ENCODE measurements around the gene CCDC157.
"Not testable (repeated sequence)": the region's sequence is repeated elsewhere in the genome, so short reads cannot be mapped to it uniquely, and the experiment has no call there.

The CCDC157 gene

GRCh38 chr22:30397656-30398635 lies 41.1 kb downstream of the CCDC157 start:
- H3K4me1 ChIP-seq (ENCODE audit: control insufficient read depth in 2 of 2, insufficient read depth in 2 of 2, low read length in 2 of 2): peaks cover 10 to 12% of the 10 kb centered on the region in 2 donors
- no peaks in the 10 kb centered on the region for H3K9me3 ChIP-seq (ENCODE audit: control insufficient read depth in 2 of 2, low read length in 2 of 2)
- H3K27me3 ChIP-seq (ENCODE audit: control insufficient read depth in 2 of 2, insufficient read depth in 2 of 2, low read length in 2 of 2): peaks cover 13 to 17% of the 10 kb centered on the region in 2 donors
- peak overlapping the region; percentile 47 to 63 for H3K4me3 ChIP-seq (ENCODE audit: low read length in 2 of 2)
- peak overlapping the region in 1 of 2 donors; percentile 40 for H3K9ac ChIP-seq (ENCODE audit: low read depth in 1 of 2, low read length in 2 of 2)
- no peak overlapping the region for H3K27ac ChIP-seq (ENCODE audit: low read depth in 2 of 2, low read length in 2 of 2)
- no peaks in the 10 kb centered on the region for H3K36me3 ChIP-seq (ENCODE audit: control insufficient read depth in 2 of 2, insufficient read depth in 2 of 2, low read length in 2 of 2)

GRCh38 chr22:30398685-30399680 lies 42.2 kb downstream of the CCDC157 start:
- Histone ChIP-seq H3K9ac (ENCODE audit: low read depth in 1 of 2, low read length in 2 of 2) (no peak overlapping the region), H3K4me3 (ENCODE audit: low read length in 2 of 2) (no peak overlapping the region), H3K4me1 (ENCODE audit: control insufficient read depth in 2 of 2, insufficient read depth in 2 of 2, low read length in 2 of 2) (peaks cover 10 to 12% of the 10 kb centered on the region in 2 donors), H3K27me3 (ENCODE audit: control insufficient read depth in 2 of 2, insufficient read depth in 2 of 2, low read length in 2 of 2) (peaks cover 13 to 17% of the 10 kb centered on the region in 2 donors), H3K9me3 (ENCODE audit: control insufficient read depth in 2 of 2, low read length in 2 of 2) (no peaks in the 10 kb centered on the region), H3K36me3 (ENCODE audit: control insufficient read depth in 2 of 2, insufficient read depth in 2 of 2, low read length in 2 of 2) (no peaks in the 10 kb centered on the region), H3K27ac (ENCODE audit: low read depth in 2 of 2, low read length in 2 of 2) (no peak overlapping the region)

GRCh38 chr22:30399718-30400117 lies 42.9 kb downstream of the CCDC157 start:
- Histone ChIP-seq H3K36me3 (ENCODE audit: control insufficient read depth in 2 of 2, insufficient read depth in 2 of 2, low read length in 2 of 2) (no peaks in the 10 kb centered on the region), H3K4me1 (ENCODE audit: control insufficient read depth in 2 of 2, insufficient read depth in 2 of 2, low read length in 2 of 2) (peaks cover 10 to 12% of the 10 kb centered on the region in 2 donors), H3K27me3 (ENCODE audit: control insufficient read depth in 2 of 2, insufficient read depth in 2 of 2, low read length in 2 of 2) (peaks cover 13 to 17% of the 10 kb centered on the region in 2 donors), H3K9me3 (ENCODE audit: control insufficient read depth in 2 of 2, low read length in 2 of 2) (no peaks in the 10 kb centered on the region), H3K4me3 (ENCODE audit: low read length in 2 of 2) (no peak overlapping the region), H3K27ac (ENCODE audit: low read depth in 2 of 2, low read length in 2 of 2) (no peak overlapping the region), H3K9ac (ENCODE audit: low read depth in 1 of 2, low read length in 2 of 2) (no peak overlapping the region)

GRCh38 chr22:30400159-30400558 lies 43.4 kb downstream of the CCDC157 start:
- Histone ChIP-seq H3K9ac (ENCODE audit: low read depth in 1 of 2, low read length in 2 of 2) (no peak overlapping the region), H3K27ac (ENCODE audit: low read depth in 2 of 2, low read length in 2 of 2) (no peak overlapping the region), H3K36me3 (ENCODE audit: control insufficient read depth in 2 of 2, insufficient read depth in 2 of 2, low read length in 2 of 2) (no peaks in the 10 kb centered on the region), H3K27me3 (ENCODE audit: control insufficient read depth in 2 of 2, insufficient read depth in 2 of 2, low read length in 2 of 2) (peaks cover 13 to 17% of the 10 kb centered on the region in 2 donors), H3K9me3 (ENCODE audit: control insufficient read depth in 2 of 2, low read length in 2 of 2) (no peaks in the 10 kb centered on the region), H3K4me3 (ENCODE audit: low read length in 2 of 2) (no peak overlapping the region), H3K4me1 (ENCODE audit: control insufficient read depth in 2 of 2, insufficient read depth in 2 of 2, low read length in 2 of 2) (peaks cover 10 to 12% of the 10 kb centered on the region in 2 donors)

GRCh38 chr22:30401024-30401423 lies 44.2 kb downstream of the CCDC157 start:
- not testable (repeated sequence) for H3K4me3 ChIP-seq (ENCODE audit: low read length in 2 of 2); H3K9ac ChIP-seq (ENCODE audit: low read depth in 1 of 2, low read length in 2 of 2); H3K27ac ChIP-seq (ENCODE audit: low read depth in 2 of 2, low read length in 2 of 2); H3K36me3 ChIP-seq (ENCODE audit: control insufficient read depth in 2 of 2, insufficient read depth in 2 of 2, low read length in 2 of 2); H3K9me3 ChIP-seq (ENCODE audit: control insufficient read depth in 2 of 2, low read length in 2 of 2)
- Histone ChIP-seq H3K4me1 (ENCODE audit: control insufficient read depth in 2 of 2, insufficient read depth in 2 of 2, low read length in 2 of 2) (peaks cover 10 to 12% of the 10 kb centered on the region in 2 donors), H3K27me3 (ENCODE audit: control insufficient read depth in 2 of 2, insufficient read depth in 2 of 2, low read length in 2 of 2) (peaks cover 13 to 14% of the 10 kb centered on the region in 2 donors)

- Histone ChIP-seq H3K27me3 (ENCODE audit: control insufficient read depth in 2 of 2, insufficient read depth in 2 of 2, low read length in 2 of 2) (peaks cover 13% of the 10 kb centered on the region in 2 donors), H3K4me1 (ENCODE audit: control insufficient read depth in 2 of 2, insufficient read depth in 2 of 2, low read length in 2 of 2) (peaks cover 6% of the 10 kb centered on the region in 2 donors), H3K4me3 (ENCODE audit: low read length in 2 of 2) (no peak overlapping the region), H3K9ac (ENCODE audit: low read depth in 1 of 2, low read length in 2 of 2) (no peak overlapping the region), H3K36me3 (ENCODE audit: control insufficient read depth in 2 of 2, insufficient read depth in 2 of 2, low read length in 2 of 2) (peaks cover 0 to under 1% of the 10 kb centered on the region in 2 donors), H3K27ac (ENCODE audit: low read depth in 2 of 2, low read length in 2 of 2) (no peak overlapping the region), H3K9me3 (ENCODE audit: control insufficient read depth in 2 of 2, low read length in 2 of 2) (no peaks in the 10 kb centered on the region)
These were observed 45.4 kb downstream of the CCDC157 start for GRCh38 chr22:30402028-30402765.

GRCh38 chr22:30402766-30403104 lies 45.9 kb downstream of the CCDC157 start:
- not testable (repeated sequence) for H3K9ac ChIP-seq (ENCODE audit: low read depth in 1 of 2, low read length in 2 of 2); H3K9me3 ChIP-seq (ENCODE audit: control insufficient read depth in 2 of 2, low read length in 2 of 2); H3K27ac ChIP-seq (ENCODE audit: low read depth in 2 of 2, low read length in 2 of 2); H3K4me1 ChIP-seq (ENCODE audit: control insufficient read depth in 2 of 2, insufficient read depth in 2 of 2, low read length in 2 of 2); H3K27me3 ChIP-seq (ENCODE audit: control insufficient read depth in 2 of 2, insufficient read depth in 2 of 2, low read length in 2 of 2); H3K4me3 ChIP-seq (ENCODE audit: low read length in 2 of 2); H3K36me3 ChIP-seq (ENCODE audit: control insufficient read depth in 2 of 2, insufficient read depth in 2 of 2, low read length in 2 of 2)

- H3K4me3 ChIP-seq (ENCODE audit: low read length in 2 of 2): no peak overlapping the region
- H3K9ac ChIP-seq (ENCODE audit: low read depth in 1 of 2, low read length in 2 of 2): no peak overlapping the region
- no peaks in the 10 kb centered on the region for H3K9me3 ChIP-seq (ENCODE audit: control insufficient read depth in 2 of 2, low read length in 2 of 2)
- H3K4me1 ChIP-seq (ENCODE audit: control insufficient read depth in 2 of 2, insufficient read depth in 2 of 2, low read length in 2 of 2): no peaks in the 10 kb centered on the region
- no peak overlapping the region for H3K27ac ChIP-seq (ENCODE audit: low read depth in 2 of 2, low read length in 2 of 2)
- peaks cover 0 to 8% of the 10 kb centered on the region in 2 donors for H3K36me3 ChIP-seq (ENCODE audit: control insufficient read depth in 2 of 2, insufficient read depth in 2 of 2, low read length in 2 of 2)
- peaks cover 0 to 5% of the 10 kb centered on the region in 2 donors for H3K27me3 ChIP-seq (ENCODE audit: control insufficient read depth in 2 of 2, insufficient read depth in 2 of 2, low read length in 2 of 2)
These were observed 47.5 kb downstream of the CCDC157 start for GRCh38 chr22:30404307-30404706.

- H3K27me3 ChIP-seq (ENCODE audit: control insufficient read depth in 2 of 2, insufficient read depth in 2 of 2, low read length in 2 of 2): no peaks in the 10 kb centered on the region
- H3K9ac ChIP-seq (ENCODE audit: low read depth in 1 of 2, low read length in 2 of 2): no peak overlapping the region
- H3K4me1 ChIP-seq (ENCODE audit: control insufficient read depth in 2 of 2, insufficient read depth in 2 of 2, low read length in 2 of 2): no peaks in the 10 kb centered on the region
- peaks cover 0 to 8% of the 10 kb centered on the region in 2 donors for H3K36me3 ChIP-seq (ENCODE audit: control insufficient read depth in 2 of 2, insufficient read depth in 2 of 2, low read length in 2 of 2)
- no peaks in the 10 kb centered on the region for H3K9me3 ChIP-seq (ENCODE audit: control insufficient read depth in 2 of 2, low read length in 2 of 2)
- no peak overlapping the region for H3K27ac ChIP-seq (ENCODE audit: low read depth in 2 of 2, low read length in 2 of 2)
- no peak overlapping the region for H3K4me3 ChIP-seq (ENCODE audit: low read length in 2 of 2)
These were observed 48.9 kb downstream of the CCDC157 start for GRCh38 chr22:30405731-30406130.
